Glutamatergic neuron (in vitro differentiated cells): ENCODE results near the gene ERMARD. TPM values are rescaled to one million over a fixed set of nuclear protein-coding genes. Genes with fewer than 3 reads are reported as not detected.
A peak's percentile ranks its signal among the peaks of the same experiment; 100 is the strongest.

Source experiments
- DNase-seq: peaks from one replicate; pipeline ENCODE4 v3.0.0; 2022
- H3K27ac Mint-ChIP-seq: one replicate; pipeline ENCODE4 v1.8.0; 2020; ENCODE audit warnings: mild to moderate bottlenecking, mixed read lengths, inconsistent platforms; ENCODE audit not compliant: unreplicated experiment
- H3K27me3 Mint-ChIP-seq: one replicate; pipeline ENCODE4 v1.8.0; 2020; ENCODE audit warnings: mild to moderate bottlenecking, moderate library complexity, mixed read lengths, inconsistent platforms; ENCODE audit not compliant: unreplicated experiment
- H3K36me3 Mint-ChIP-seq: one replicate; pipeline ENCODE4 v1.8.0; 2020; ENCODE audit warnings: mild to moderate bottlenecking, mixed read lengths, inconsistent platforms; ENCODE audit not compliant: unreplicated experiment
- H3K4me1 Mint-ChIP-seq: one replicate; pipeline ENCODE4 v1.8.0; 2020; ENCODE audit warnings: mild to moderate bottlenecking, low read depth, mixed read lengths, inconsistent platforms; ENCODE audit not compliant: unreplicated experiment
- H3K4me3 Mint-ChIP-seq: one replicate; pipeline ENCODE4 v1.8.0; 2020; ENCODE audit warnings: mild to moderate bottlenecking, mixed read lengths, inconsistent platforms; ENCODE audit not compliant: unreplicated experiment
- H3K9me3 Mint-ChIP-seq: one replicate; pipeline ENCODE4 v1.8.0; 2020; ENCODE audit warnings: mild to moderate bottlenecking, moderate library complexity, mixed read lengths, inconsistent platforms; ENCODE audit not compliant: unreplicated experiment
- long read RNA-seq: library from polyadenylated mRNA; unstranded; transcript quantifications from one replicate; pipeline ENCODE4 v2.0.0, GENCODE V29; 2020; ENCODE audit not compliant: unreplicated experiment
- total RNA-seq: library from RNA; stranded (reverse); fragmentation: NEBNext Ultra II Directional; extraction: Animal tissue kit (Norgen Biotek cat#: 25700); gene quantifications from one replicate; pipeline ENCODE4 v1.2.1, GENCODE V29; 2021; ENCODE audit not compliant: unreplicated experiment
- TF ChIP-seq, protein P1 (sequence below): fragments of 200-600 bp; sonication (generic); IDR thresholded peaks from one replicate; pipeline ENCODE4 v1.5.0; 2021; ENCODE audit not compliant: partially characterized antibody, unreplicated experiment

Gene ERMARD
- 15.2 TPM for total RNA-seq
- long read RNA-seq, partial matches to known transcripts, result 0 of 2 reads
- long read RNA-seq, other reads (novel, unspliced or antisense), result 2 of 2 reads

DNA sequence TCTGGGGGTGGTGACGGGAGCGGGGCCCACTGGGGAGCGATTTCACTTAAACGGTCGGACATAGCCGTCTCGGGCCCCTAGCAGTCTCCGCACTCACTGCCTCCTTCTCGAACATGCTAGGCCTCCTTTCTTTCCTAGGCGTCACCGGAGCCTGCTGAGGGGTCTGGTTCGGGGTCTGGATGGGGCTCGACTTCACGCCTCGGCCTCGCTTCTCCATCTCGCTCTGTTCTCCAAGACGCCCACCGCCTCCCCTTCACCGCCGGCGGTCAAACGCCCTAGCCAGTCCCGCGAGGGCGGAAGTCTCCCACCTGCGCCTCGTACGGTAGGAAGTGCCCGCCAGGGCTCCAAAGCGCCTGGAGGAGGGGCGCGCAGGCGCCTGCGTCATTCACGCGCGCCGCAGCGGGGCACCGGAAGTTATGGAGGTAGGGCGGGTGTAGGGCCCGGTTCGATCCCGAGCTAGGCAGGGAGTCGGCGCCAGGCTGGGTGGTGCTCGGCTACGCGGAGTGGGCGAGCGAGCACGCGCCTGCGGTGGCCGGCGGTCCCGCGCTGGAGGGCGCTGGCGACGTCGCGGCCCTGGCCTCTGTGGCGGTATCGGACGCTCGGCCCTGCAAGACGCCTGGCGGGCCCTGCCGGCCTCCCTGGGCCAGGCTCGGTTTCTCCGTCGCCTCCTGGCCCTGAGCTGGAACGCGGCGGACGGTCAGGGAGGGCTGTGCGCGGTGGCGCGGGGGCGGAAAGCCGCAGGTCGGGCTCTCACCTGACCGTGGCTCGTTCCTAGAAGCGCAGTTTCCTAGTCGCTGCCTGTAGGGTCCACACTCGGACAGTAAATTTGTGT is at the start of gene ERMARD, which contains the start of gene DYNLT2:
Gene ERMARD, plus strand, starts transcription at position 381 of the 832 bp plus-strand sequence. Its CDS starts 36 bp downstream, at position 417.
Gene DYNLT2, minus strand, starts transcription at position 331 of the 832 bp plus-strand sequence. Its CDS starts 114 bp downstream, at position 217.
- Mint-ChIP-seq H3K36me3 (peaks cover 5% of the 10 kb centered on the region), H3K27me3 (peaks cover 2% of the 10 kb centered on the region), H3K27ac (peak within 1 kb of the TSS; percentile 100), H3K4me3 (peak within 1 kb of the TSS; percentile 100), H3K9me3 (peaks cover 2% of the 10 kb centered on the region), H3K4me1 (no peaks in the 10 kb centered on the region)
- TF ChIP-seq, protein P1, sequence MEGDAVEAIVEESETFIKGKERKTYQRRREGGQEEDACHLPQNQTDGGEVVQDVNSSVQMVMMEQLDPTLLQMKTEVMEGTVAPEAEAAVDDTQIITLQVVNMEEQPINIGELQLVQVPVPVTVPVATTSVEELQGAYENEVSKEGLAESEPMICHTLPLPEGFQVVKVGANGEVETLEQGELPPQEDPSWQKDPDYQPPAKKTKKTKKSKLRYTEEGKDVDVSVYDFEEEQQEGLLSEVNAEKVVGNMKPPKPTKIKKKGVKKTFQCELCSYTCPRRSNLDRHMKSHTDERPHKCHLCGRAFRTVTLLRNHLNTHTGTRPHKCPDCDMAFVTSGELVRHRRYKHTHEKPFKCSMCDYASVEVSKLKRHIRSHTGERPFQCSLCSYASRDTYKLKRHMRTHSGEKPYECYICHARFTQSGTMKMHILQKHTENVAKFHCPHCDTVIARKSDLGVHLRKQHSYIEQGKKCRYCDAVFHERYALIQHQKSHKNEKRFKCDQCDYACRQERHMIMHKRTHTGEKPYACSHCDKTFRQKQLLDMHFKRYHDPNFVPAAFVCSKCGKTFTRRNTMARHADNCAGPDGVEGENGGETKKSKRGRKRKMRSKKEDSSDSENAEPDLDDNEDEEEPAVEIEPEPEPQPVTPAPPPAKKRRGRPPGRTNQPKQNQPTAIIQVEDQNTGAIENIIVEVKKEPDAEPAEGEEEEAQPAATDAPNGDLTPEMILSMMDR, result no peak
- peak; percentile 97 for DNase-seq

DNA sequence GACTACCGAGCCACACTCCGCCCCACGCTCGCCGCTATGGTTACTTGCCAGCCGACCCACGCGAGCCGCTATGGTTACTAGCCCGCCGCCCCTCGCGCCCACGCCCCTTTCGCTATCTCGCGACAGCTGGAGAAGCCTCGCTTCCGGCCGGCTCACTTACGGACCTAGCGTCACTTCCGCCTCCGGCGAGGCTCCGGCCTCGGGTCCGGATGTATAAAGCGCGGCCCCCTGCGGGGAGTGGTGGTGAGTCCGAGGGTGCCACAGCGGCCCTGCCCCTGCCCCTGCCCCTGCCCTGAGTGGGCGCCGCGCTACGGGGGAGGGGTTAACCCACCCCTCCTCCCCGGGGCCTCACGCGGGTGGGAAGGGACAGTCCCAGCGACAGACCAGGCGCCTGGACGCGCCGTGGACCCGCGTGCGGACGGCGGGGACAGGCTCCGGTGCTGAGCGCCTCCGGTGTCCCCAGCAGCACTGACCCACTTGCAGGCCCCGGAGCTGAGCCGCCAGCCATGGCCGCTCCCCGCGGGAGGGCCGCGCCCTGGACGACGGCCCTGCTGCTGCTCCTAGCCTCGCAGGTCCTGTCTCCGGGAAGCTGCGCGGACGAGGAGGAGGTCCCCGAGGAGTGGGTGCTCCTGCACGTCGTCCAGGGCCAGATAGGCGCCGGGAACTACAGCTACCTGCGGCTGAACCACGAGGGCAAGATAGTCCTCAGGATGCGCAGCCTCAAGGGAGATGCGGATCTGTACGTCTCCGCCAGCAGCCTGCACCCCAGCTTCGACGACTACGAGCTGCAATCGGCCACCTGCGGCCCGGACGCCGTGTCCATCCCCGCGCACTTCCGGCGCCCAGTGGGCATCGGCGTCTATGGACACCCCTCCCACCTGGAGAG is 49.2 kb upstream of the ERMARD start, which contains the start of the genes C6orf120 and WDR27:
Gene C6orf120, plus strand, starts transcription at position 173 of the 886 bp plus-strand sequence. Its CDS starts 334 bp downstream, at position 507.
Gene WDR27, minus strand, starts transcription at position 76 of the 886 bp plus-strand sequence. CDS start 13,024 bp downstream, outside the sequence.
- H3K27ac Mint-ChIP-seq, result peak within 1 kb of the TSS; percentile 73
- DNase-seq, result peak; percentile 97
- H3K4me3 Mint-ChIP-seq, result peak within 1 kb of the TSS; percentile 91
- no peaks in the 10 kb centered on the region for H3K27me3 Mint-ChIP-seq
- TF ChIP-seq, protein P1, result no peak
- no peaks in the 10 kb centered on the region for H3K4me1 Mint-ChIP-seq
- peaks cover 6% of the 10 kb centered on the region for H3K9me3 Mint-ChIP-seq
- H3K36me3 Mint-ChIP-seq, result no peaks in the 10 kb centered on the region

DNA sequence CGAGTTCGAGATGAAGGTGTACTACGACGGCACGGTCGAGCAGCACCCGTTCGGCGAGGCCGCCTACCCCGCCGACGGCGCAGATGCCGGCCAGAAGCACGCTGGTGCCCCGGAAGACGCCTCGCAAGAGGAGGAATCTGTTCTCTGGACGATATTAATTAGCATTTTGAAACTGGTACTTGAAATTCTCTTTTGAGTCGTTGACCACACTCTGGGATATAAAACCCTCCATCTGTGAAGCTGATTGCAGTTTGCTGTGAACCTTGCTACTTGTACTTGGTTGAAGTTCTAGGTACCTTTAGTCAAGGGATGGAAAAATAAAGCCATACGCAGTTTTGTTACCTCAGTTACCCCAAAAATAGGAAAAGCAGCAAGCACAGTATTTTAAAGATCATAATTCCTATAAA is 48.6 kb upstream of the ERMARD start:
- peak overlapping the region; percentile 88 for H3K4me3 Mint-ChIP-seq
- no peak for DNase-seq
- H3K9me3 Mint-ChIP-seq, result peaks cover 6% of the 10 kb centered on the region
- TF ChIP-seq, protein P1, result no peak
- H3K27me3 Mint-ChIP-seq, result no peaks in the 10 kb centered on the region
- H3K27ac Mint-ChIP-seq, result peak overlapping the region; percentile 73
- H3K4me1 Mint-ChIP-seq, result no peaks in the 10 kb centered on the region
- H3K36me3 Mint-ChIP-seq, result no peaks in the 10 kb centered on the region

DNA sequence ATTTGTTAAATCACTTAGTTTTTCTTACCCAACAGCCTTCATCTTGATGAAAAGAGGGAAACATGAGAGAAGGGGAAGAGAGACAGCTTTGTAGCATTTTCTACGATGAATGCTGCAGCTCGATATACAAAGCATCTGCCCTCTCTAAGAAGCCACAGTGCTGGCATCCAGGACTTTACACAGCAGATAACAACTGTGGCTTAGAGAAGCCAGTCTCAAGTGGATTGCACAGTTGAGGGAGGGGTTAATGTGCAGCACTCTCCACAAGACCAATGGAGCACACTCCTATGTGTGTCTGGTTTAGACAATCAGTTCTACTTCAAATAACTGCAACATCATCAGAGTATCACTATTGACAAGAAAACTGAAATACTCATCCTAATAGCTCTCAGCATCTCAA is 43.6 kb upstream of the ERMARD start:
- Mint-ChIP-seq H3K4me1 (no peaks in the 10 kb centered on the region), H3K36me3 (no peaks in the 10 kb centered on the region), H3K27me3 (no peaks in the 10 kb centered on the region), H3K4me3 (no peak overlapping the region), H3K9me3 (peaks cover 1% of the 10 kb centered on the region), H3K27ac (no peak overlapping the region)
- TF ChIP-seq, protein P1, result no peak
- DNase-seq, result no peak
